ENCODE measurements around the gene ELAVL2. TPM values are rescaled to one million over a fixed set of nuclear protein-coding genes. Genes with fewer than 3 reads are reported as not detected.

The ELAVL2 gene
- total RNA-seq, 1 donor from 2014 or later: 21.1 TPM

DNA sequence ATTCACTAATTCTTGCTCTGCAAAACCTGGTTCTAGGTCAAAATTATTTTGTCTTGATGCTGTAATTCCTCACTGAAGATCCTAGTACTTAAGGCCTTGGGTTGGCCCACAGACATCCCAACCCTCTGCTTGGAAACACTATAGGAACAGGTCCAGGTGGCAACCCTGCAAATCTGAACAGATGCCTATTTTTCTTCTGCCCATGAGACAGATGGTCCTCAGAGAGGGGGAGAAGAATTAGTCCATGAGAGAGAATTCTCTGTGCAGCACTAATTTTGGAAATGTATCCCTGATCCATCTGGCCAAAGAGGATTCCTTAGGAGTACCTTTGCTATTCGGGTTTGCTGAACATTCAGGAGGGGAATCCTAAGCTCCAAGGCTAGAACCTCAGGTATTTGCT, 156.3 kb downstream of the ELAVL2 start:
- Mint-ChIP-seq H3K36me3 (peaks cover 57% of the 10 kb centered on the region), H3K4me3 (no peak overlapping the region), H3K9me3 (no peaks in the 10 kb centered on the region), H3K27me3 (ENCODE audit: insufficient read depth, low read depth) (peaks cover 2% of the 10 kb centered on the region), H3K27ac (no peak overlapping the region), H3K4me1 (peaks cover 3% of the 10 kb centered on the region)
- H3K27ac ChIP-seq: no peak overlapping the region
- peaks cover 5% of the 10 kb centered on the region for H3K36me3 ChIP-seq
- DNase-seq (ENCODE audit: low spot score): no peak
- no peak overlapping the region for H3K4me3 ChIP-seq
- no peaks in the 10 kb centered on the region for H3K79me2 ChIP-seq (ENCODE audit: low read depth)
- no peak overlapping the region for H3K4me2 ChIP-seq
- H3K4me1 ChIP-seq: peaks cover 8% of the 10 kb centered on the region
- TF ChIP-seq EZH2phosphoT487 (IDR thresholded peaks at IDR 0.05) (no peak), EZH2 (IDR thresholded peaks at IDR 0.05) (no peak)
- TF ChIP-seq, protein P1, sequence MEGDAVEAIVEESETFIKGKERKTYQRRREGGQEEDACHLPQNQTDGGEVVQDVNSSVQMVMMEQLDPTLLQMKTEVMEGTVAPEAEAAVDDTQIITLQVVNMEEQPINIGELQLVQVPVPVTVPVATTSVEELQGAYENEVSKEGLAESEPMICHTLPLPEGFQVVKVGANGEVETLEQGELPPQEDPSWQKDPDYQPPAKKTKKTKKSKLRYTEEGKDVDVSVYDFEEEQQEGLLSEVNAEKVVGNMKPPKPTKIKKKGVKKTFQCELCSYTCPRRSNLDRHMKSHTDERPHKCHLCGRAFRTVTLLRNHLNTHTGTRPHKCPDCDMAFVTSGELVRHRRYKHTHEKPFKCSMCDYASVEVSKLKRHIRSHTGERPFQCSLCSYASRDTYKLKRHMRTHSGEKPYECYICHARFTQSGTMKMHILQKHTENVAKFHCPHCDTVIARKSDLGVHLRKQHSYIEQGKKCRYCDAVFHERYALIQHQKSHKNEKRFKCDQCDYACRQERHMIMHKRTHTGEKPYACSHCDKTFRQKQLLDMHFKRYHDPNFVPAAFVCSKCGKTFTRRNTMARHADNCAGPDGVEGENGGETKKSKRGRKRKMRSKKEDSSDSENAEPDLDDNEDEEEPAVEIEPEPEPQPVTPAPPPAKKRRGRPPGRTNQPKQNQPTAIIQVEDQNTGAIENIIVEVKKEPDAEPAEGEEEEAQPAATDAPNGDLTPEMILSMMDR (IDR thresholded peaks at IDR 0.05): no peak
- no peaks in the 10 kb centered on the region for H3K27me3 ChIP-seq
- H2AFZ ChIP-seq (replicated peaks): no peak overlapping the region
- no peaks in the 10 kb centered on the region for H3K9me3 ChIP-seq (ENCODE audit: low read depth)
- no peaks in the 10 kb centered on the region for H4K20me1 ChIP-seq (ENCODE audit: low read depth)
- H3K9ac ChIP-seq: no peak overlapping the region
- H3F3A ChIP-seq (ENCODE audit: low read depth): no peaks in the 10 kb centered on the region

DNA sequence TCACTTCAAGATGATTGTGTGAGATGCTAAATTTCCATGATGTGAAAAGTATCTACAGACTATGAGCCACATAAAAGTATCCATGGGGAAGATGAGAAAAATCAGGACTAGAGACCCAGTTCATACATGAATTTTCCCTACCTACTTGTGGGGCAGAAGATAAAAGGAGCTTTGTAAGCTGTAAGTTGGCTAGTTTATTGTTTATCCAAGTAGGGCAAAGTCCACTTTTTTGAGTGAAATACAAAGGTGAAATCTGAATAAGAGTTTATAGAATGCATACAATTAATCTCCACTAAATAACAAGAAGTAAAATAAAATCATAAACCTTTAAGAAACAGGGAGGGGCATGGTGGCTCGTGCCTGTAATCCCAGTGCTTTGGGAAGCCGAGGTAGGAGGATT, 160.4 kb downstream of the ELAVL2 start:
- no peak overlapping the region for H3K27ac Mint-ChIP-seq
- peaks cover 40% of the 10 kb centered on the region for H3K36me3 Mint-ChIP-seq
- peaks cover 10% of the 10 kb centered on the region for H3K4me1 Mint-ChIP-seq
- Histone ChIP-seq H3K27me3 (no peaks in the 10 kb centered on the region), H3K9ac (no peak overlapping the region), H3K9me3 (ENCODE audit: low read depth) (no peaks in the 10 kb centered on the region), H4K20me1 (ENCODE audit: low read depth) (no peaks in the 10 kb centered on the region), H3K4me3 (no peak overlapping the region), H3F3A (ENCODE audit: low read depth) (no peaks in the 10 kb centered on the region), H3K4me1 (peaks cover 24% of the 10 kb centered on the region), H3K4me2 (no peak overlapping the region), H3K27ac (no peak overlapping the region), H3K36me3 (no peaks in the 10 kb centered on the region), H3K79me2 (ENCODE audit: low read depth) (no peaks in the 10 kb centered on the region), H2AFZ (replicated peaks) (no peak overlapping the region)
- no peak for TF ChIP-seq EZH2 (IDR thresholded peaks at IDR 0.05)
- TF ChIP-seq, protein P1 (IDR thresholded peaks at IDR 0.05): no peak
- TF ChIP-seq EZH2phosphoT487 (IDR thresholded peaks at IDR 0.05): no peak
- H3K9me3 Mint-ChIP-seq: no peaks in the 10 kb centered on the region
- H3K27me3 Mint-ChIP-seq (ENCODE audit: insufficient read depth, low read depth): peaks cover 2% of the 10 kb centered on the region
- no peak for DNase-seq (ENCODE audit: low spot score)
- no peak overlapping the region for H3K4me3 Mint-ChIP-seq

DNA sequence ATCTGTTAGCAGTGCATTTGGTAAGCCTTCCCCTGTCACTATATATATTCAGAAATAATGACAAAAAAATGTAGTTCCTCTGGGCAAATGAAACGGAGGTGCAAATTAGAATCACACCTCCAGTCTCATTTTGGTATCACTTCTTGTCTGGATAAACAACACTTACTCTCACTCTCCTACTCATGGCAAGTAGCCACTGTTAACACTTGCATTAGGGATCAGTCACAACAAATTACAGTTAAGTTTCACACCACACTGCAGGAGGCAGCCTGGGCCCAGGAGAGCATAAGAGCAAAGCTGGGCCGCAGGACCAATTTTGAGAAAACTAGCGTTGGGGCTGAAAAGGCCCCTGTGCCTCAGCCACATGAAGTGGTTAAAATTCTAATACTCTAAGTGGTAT, 161.0 kb downstream of the ELAVL2 start:
- no peak overlapping the region for H3K4me3 ChIP-seq
- peak; percentile 27 for DNase-seq (ENCODE audit: low spot score)
- no peak overlapping the region for H3K9ac ChIP-seq
- no peaks in the 10 kb centered on the region for H3K79me2 ChIP-seq (ENCODE audit: low read depth)
- Mint-ChIP-seq H3K27ac (no peak overlapping the region), H3K9me3 (no peaks in the 10 kb centered on the region), H3K27me3 (ENCODE audit: insufficient read depth, low read depth) (peaks cover 2% of the 10 kb centered on the region), H3K4me3 (no peak overlapping the region), H3K36me3 (peaks cover 40% of the 10 kb centered on the region), H3K4me1 (peaks cover 10% of the 10 kb centered on the region)
- no peaks in the 10 kb centered on the region for H3K9me3 ChIP-seq (ENCODE audit: low read depth)
- no peaks in the 10 kb centered on the region for H4K20me1 ChIP-seq (ENCODE audit: low read depth)
- H3K27ac ChIP-seq: no peak overlapping the region
- no peaks in the 10 kb centered on the region for H3K36me3 ChIP-seq
- H3K4me2 ChIP-seq: no peak overlapping the region
- no peaks in the 10 kb centered on the region for H3K27me3 ChIP-seq
- TF ChIP-seq EZH2 (IDR thresholded peaks at IDR 0.05) (no peak), EZH2phosphoT487 (IDR thresholded peaks at IDR 0.05) (no peak)
- TF ChIP-seq, protein P1 (IDR thresholded peaks at IDR 0.05): no peak
- H3K4me1 ChIP-seq: peaks cover 24% of the 10 kb centered on the region
- no peak overlapping the region for H2AFZ ChIP-seq (replicated peaks)
- no peaks in the 10 kb centered on the region for H3F3A ChIP-seq (ENCODE audit: low read depth)
